Tibial nerve (tissue), 4 donors: Measurements from ENCODE around the gene KRTAP12-2. TPM values are rescaled to one million over a fixed set of nuclear protein-coding genes. Genes with fewer than 3 reads are reported as not detected.

Experiments used
- DNase-seq, 2 donors: peaks; one replicate each; pipeline ENCODE4 v3.0.0-alpha.2; 2019; ENCODE audit warnings: low spot score in 2 of 2
- H3K27ac ChIP-seq, 4 donors: fragments of 200-600 bp; sonication (generic) in 3 of 4; one replicate each; pipeline ENCODE4 v1.5.1; 2017 to 2019; ENCODE audit warnings: mild to moderate bottlenecking in 1 of 4
- H3K27me3 ChIP-seq, 2 donors: fragments of 200-600 bp; sonication (generic) in 1 of 2; one replicate each; pipeline versions ENCODE4 v1.5.1 to v1.6.0; 2017 to 2019
- H3K36me3 ChIP-seq, 3 donors: fragments of 200-600 bp; sonication (generic); one replicate each; pipeline ENCODE4 v1.5.1; 2018 to 2019
- H3K4me1 ChIP-seq, 4 donors: fragments of 200-600 bp; sonication (generic) in 3 of 4; one replicate each; pipeline ENCODE4 v1.5.1; 2017 to 2019
- H3K4me3 ChIP-seq, 4 donors: fragments of 200-600 bp; sonication (generic) in 3 of 4; one replicate each; pipeline ENCODE4 v1.5.1; 2017 to 2019; ENCODE audit warnings: mild to moderate bottlenecking in 1 of 4, moderate library complexity in 1 of 4
- H3K9me3 ChIP-seq, 4 donors: fragments of 200-600 bp; sonication (generic) in 3 of 4; one replicate each; pipeline ENCODE4 v1.5.1; 2017 to 2019
- EP300 ChIP-seq, 2 donors: sonication (generic); formaldehyde crosslinking; IDR thresholded peaks; one replicate each; pipeline ENCODE4 v1.6.1; 2017; ENCODE audit warnings: antibody characterized with exemption in 2 of 2, mild to moderate bottlenecking in 1 of 2
- POLR2A ChIP-seq, 2 donors: fragments of 450-650 bp; IDR thresholded peaks; one replicate each; pipeline ENCODE4 v1.6.1; 2017; ENCODE audit warnings: antibody characterized with exemption in 2 of 2, mild to moderate bottlenecking in 2 of 2, moderate library complexity in 2 of 2
- WGBS, 2 donors: methylation state at CpG; one replicate each; pipeline ENCODE4 v1.1.5; 2018; 5-methylcytosine and 5-hydroxymethylcytosine counted together
- total RNA-seq, 4 donors: library from RNA; depleted of rRNA; stranded (reverse); fragments of >200 nt; gene quantifications; one replicate each; pipeline ENCODE4 v1.1.0, GENCODE V29; 2016
- TF ChIP-seq, protein P1 (sequence below), 5 experiments: fragments of 200-600 bp in 3 of 5; fragments of 450-650 bp in 2 of 5; sonication (generic) in 3 of 5; IDR thresholded peaks; one replicate each; pipeline ENCODE4 v1.5.1; 2016 to 2019; ENCODE audit warnings: antibody characterized with exemption in 5 of 5, mild to moderate bottlenecking in 3 of 5, moderate library complexity in 2 of 5

KRTAP12-2 gene
- total RNA-seq, 4 donors from 2014 or later, result not detected

DNA sequence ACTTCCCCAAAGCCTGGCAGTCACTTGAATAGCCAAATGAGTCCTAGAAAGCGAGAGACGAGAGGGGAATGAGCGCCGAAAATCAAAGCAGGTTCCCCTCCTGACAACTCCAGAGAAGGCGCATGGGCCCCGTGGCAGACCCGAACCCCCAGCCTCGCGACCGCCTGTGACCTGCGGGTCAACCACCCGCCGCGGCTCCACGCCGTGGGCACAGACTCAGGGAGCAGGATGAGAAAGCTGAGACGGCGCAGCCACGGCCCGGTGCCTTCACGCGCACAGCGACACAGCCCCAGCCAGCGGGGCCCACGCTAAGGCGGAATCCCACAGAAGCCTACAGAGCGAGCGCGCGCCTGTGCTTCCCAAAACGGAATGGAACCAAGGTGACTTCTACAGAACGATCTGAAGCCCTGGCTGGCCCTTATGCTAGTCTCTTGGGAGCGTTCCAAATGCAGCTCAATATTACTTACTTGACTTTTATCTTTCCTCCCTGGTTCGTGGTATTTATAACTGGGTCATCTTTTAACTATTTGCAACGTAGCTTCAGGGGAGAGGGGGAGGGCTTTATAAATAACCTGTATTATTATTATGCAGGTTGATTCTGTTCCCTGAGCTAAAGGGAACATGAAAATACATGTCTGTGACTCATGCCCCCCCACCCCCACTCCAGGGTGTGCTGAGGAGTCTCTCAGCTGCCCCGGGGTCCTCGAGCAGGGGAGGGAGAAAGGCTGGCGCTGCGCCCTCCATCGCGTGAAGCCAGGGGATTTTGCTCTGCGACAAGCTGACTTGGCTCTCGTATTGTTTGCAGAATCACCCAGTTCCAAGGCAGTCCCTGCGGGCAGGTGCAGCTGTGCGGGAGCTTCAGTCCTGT, 42.9 kb upstream of the KRTAP12-2 start:
- 2% methylated on average over 41 to 44 of the region's 45 CpGs for WGBS, 2 donors
- H3K27me3 ChIP-seq, result peaks cover 2 to 97% of the 10 kb centered on the region in 2 donors
- no peak for TF ChIP-seq POLR2A (IDR thresholded peaks at IDR 0.05)
- TF ChIP-seq, protein P1, sequence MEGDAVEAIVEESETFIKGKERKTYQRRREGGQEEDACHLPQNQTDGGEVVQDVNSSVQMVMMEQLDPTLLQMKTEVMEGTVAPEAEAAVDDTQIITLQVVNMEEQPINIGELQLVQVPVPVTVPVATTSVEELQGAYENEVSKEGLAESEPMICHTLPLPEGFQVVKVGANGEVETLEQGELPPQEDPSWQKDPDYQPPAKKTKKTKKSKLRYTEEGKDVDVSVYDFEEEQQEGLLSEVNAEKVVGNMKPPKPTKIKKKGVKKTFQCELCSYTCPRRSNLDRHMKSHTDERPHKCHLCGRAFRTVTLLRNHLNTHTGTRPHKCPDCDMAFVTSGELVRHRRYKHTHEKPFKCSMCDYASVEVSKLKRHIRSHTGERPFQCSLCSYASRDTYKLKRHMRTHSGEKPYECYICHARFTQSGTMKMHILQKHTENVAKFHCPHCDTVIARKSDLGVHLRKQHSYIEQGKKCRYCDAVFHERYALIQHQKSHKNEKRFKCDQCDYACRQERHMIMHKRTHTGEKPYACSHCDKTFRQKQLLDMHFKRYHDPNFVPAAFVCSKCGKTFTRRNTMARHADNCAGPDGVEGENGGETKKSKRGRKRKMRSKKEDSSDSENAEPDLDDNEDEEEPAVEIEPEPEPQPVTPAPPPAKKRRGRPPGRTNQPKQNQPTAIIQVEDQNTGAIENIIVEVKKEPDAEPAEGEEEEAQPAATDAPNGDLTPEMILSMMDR (IDR thresholded peaks at IDR 0.05), result no peak

GRCh38 chr21:44708866-44709425, 42.2 kb upstream of the KRTAP12-2 start:
- Histone ChIP-seq H3K9me3 (peaks cover 0 to 4% (median 0%) of the 10 kb centered on the region in 4 donors), H3K4me1 (peaks cover 0 to 30% (median 0%) of the 10 kb centered on the region in 4 donors), H3K36me3 (no peaks in the 10 kb centered on the region), H3K27me3 (peaks cover 2 to 98% of the 10 kb centered on the region in 2 donors), H3K4me3 (no peak overlapping the region), H3K27ac (no peak overlapping the region)
- no peak for DNase-seq
- no peak for TF ChIP-seq POLR2A (IDR thresholded peaks at IDR 0.05)
- TF ChIP-seq EP300 (IDR thresholded peaks at IDR 0.05), result no peak
- TF ChIP-seq, protein P1 (IDR thresholded peaks at IDR 0.05), result no peak
- 1 to 9% methylated on average over 12 to 14 of the region's 25 CpGs for WGBS, 2 donors

More for the DNA sequence above, 42.9 kb upstream of the KRTAP12-2 start:
- Histone ChIP-seq H3K4me3 (no peak overlapping the region), H3K4me1 (peaks cover 0 to 30% (median 0%) of the 10 kb centered on the region in 4 donors), H3K27ac (no peak overlapping the region), H3K9me3 (peaks cover 0 to 4% (median 0%) of the 10 kb centered on the region in 4 donors), H3K36me3 (no peaks in the 10 kb centered on the region)
- DNase-seq, result peak in 1 of 2 donors; percentile 11

- 0 to 1% methylated on average over 12 to 13 of the region's 13 CpGs for WGBS, 2 donors
- H3K27me3 ChIP-seq, result peaks cover 2 to 98% of the 10 kb centered on the region in 2 donors
- H3K4me1 ChIP-seq, result peaks cover 0 to 30% (median 0%) of the 10 kb centered on the region in 4 donors
- H3K9me3 ChIP-seq, result peaks cover 0 to 4% (median 0%) of the 10 kb centered on the region in 4 donors
- H3K4me3 ChIP-seq, result no peak overlapping the region
- TF ChIP-seq EP300 (IDR thresholded peaks at IDR 0.05) (no peak), POLR2A (IDR thresholded peaks at IDR 0.05) (no peak)
- TF ChIP-seq, protein P1 (IDR thresholded peaks at IDR 0.05), result no peak
- H3K36me3 ChIP-seq, result no peaks in the 10 kb centered on the region
- no peak overlapping the region for H3K27ac ChIP-seq
- no peak for DNase-seq
These were observed 41.6 kb upstream of the KRTAP12-2 start for GRCh38 chr21:44708213-44708865.

DNA sequence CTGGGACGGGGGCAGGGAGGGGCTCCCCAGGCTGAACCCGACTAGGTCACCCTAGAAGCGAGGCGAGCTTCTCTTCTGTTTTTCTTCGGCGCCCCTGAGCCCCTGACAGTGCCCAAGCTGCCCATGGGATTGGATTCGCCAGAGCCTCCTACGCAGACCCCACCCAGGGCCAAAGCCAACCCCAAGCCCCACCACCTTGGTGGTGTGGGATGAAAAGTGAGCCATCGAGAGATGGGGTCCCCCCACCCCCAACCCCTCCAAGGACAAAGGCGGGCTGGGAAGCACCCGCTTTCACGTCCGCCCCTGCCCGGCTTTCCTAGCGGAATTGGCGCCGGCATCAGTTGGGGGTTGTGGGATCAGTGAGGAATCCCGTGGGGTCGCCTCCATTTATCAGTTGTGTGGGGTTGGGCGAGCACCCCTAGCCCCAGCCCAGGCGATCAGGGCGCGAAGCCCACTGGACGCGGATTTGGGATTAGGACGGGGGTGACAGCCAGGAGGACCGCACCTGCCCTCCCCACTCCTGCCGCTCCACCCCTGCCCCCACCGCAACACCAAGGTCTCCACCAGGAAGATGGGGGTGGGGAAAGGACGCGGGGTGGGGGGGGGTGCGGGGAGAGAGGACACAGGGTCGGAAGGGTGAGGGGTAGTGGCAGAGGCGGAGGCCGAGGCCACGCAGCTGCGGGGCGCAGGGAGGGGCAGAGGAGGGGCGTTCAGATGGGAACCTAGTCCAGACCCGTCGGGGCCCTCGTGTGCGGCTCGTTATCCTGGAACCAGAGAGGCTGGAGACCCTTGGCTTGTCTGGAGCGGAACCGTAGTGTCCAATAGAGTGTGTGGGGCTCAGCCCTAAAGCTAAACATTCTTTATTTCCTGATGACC, 40.2 kb upstream of the KRTAP12-2 start:
- Histone ChIP-seq H3K27ac (no peak overlapping the region), H3K27me3 (peaks cover 0 to 98% of the 10 kb centered on the region in 2 donors), H3K4me3 (no peak overlapping the region), H3K36me3 (no peaks in the 10 kb centered on the region), H3K4me1 (peaks cover 0 to 30% (median 0%) of the 10 kb centered on the region in 4 donors), H3K9me3 (peaks cover 0 to 4% (median 0%) of the 10 kb centered on the region in 4 donors)
- DNase-seq, result no peak
- TF ChIP-seq, protein P1 (IDR thresholded peaks at IDR 0.05), result no peak
- no peak for TF ChIP-seq POLR2A (IDR thresholded peaks at IDR 0.05)
- no peak for TF ChIP-seq EP300 (IDR thresholded peaks at IDR 0.05)
- WGBS, 2 donors, result 2% methylated on average over 21 to 40 of the region's 46 CpGs
